Measurements from ENCODE around the gene B2M.

The B2M gene

GRCh38 chr15:44753345-44753744 is 42.0 kb downstream of the B2M start:
- H3K4me3 ChIP-seq (ENCODE audit: low read depth, low read length): no peak overlapping the region
- DNase-seq (ENCODE audit: low read depth): no peak
- no peak for TF ChIP-seq CTCF (conservative IDR thresholded peaks at IDR 0.05; ENCODE audit: low read depth, low read length)

GRCh38 chr15:44763187-44763586 is 51.9 kb downstream of the B2M start:
- no peak overlapping the region for H3K4me3 ChIP-seq (ENCODE audit: low read depth, low read length)
- no peak for TF ChIP-seq CTCF (conservative IDR thresholded peaks at IDR 0.05; ENCODE audit: low read depth, low read length)
- no peak for DNase-seq (ENCODE audit: low read depth)

- H3K4me3 ChIP-seq (ENCODE audit: low read depth, low read length): no peak overlapping the region
- DNase-seq (ENCODE audit: low read depth): no peak
- TF ChIP-seq CTCF (conservative IDR thresholded peaks at IDR 0.05; ENCODE audit: low read depth, low read length): no peak
Measured at GRCh38 chr15:44763848-44764247, 52.5 kb downstream of the B2M start.

GRCh38 chr15:44765036-44765435 is 53.7 kb downstream of the B2M start:
- TF ChIP-seq CTCF (conservative IDR thresholded peaks at IDR 0.05; ENCODE audit: low read depth, low read length): no peak
- H3K4me3 ChIP-seq (ENCODE audit: low read depth, low read length): no peak overlapping the region
- DNase-seq (ENCODE audit: low read depth): no peak

Measured in choroid plexus epithelial cell (primary cell).